ENCODE results near the gene YWHAB.

YWHAB gene

GRCh38 chr20:44941120-44941691 is 55.7 kb downstream of the YWHAB start:
- Histone ChIP-seq H3K27ac (ENCODE audit: low read depth, low read length) (no peak overlapping the region), H3K4me1 (ENCODE audit: insufficient read depth, low read length) (no peaks in the 10 kb centered on the region), H3K9ac (ENCODE audit: low read depth, low read length) (no peak overlapping the region), H3K27me3 (ENCODE audit: insufficient read depth, low read length) (no peaks in the 10 kb centered on the region), H3K9me3 (ENCODE audit: insufficient read depth, low read depth, low read length) (no peaks in the 10 kb centered on the region), H3K36me3 (ENCODE audit: insufficient read depth, low read length) (peaks cover 89% of the 10 kb centered on the region), H3K4me3 (ENCODE audit: low read length) (no peak overlapping the region)
- 94% methylated on average over 7 of the region's 7 CpGs for WGBS

- H3K4me1 ChIP-seq (ENCODE audit: insufficient read depth, low read length): no peaks in the 10 kb centered on the region
- H3K27me3 ChIP-seq (ENCODE audit: insufficient read depth, low read length): no peaks in the 10 kb centered on the region
- H3K27ac ChIP-seq (ENCODE audit: low read depth, low read length): no peak overlapping the region
- no peak overlapping the region for H3K9ac ChIP-seq (ENCODE audit: low read depth, low read length)
- WGBS: 90% methylated on average over 4 of the region's 4 CpGs
- H3K4me3 ChIP-seq (ENCODE audit: low read length): no peak overlapping the region
- H3K9me3 ChIP-seq (ENCODE audit: insufficient read depth, low read depth, low read length): no peaks in the 10 kb centered on the region
- peaks cover 90% of the 10 kb centered on the region for H3K36me3 ChIP-seq (ENCODE audit: insufficient read depth, low read length)
Observed at GRCh38 chr20:44942264-44942973, 56.9 kb downstream of the YWHAB start.

GRCh38 chr20:44943828-44944227 is 58.3 kb downstream of the YWHAB start:
- Histone ChIP-seq H3K9me3 (ENCODE audit: insufficient read depth, low read depth, low read length) (no peaks in the 10 kb centered on the region), H3K27me3 (ENCODE audit: insufficient read depth, low read length) (no peaks in the 10 kb centered on the region), H3K4me3 (ENCODE audit: low read length) (no peak overlapping the region), H3K27ac (ENCODE audit: low read depth, low read length) (no peak overlapping the region), H3K9ac (ENCODE audit: low read depth, low read length) (no peak overlapping the region), H3K4me1 (ENCODE audit: insufficient read depth, low read length) (no peaks in the 10 kb centered on the region), H3K36me3 (ENCODE audit: insufficient read depth, low read length) (peaks cover 90% of the 10 kb centered on the region)
- 95% methylated on average over 3 of the region's 4 CpGs for WGBS

- H3K36me3 ChIP-seq (ENCODE audit: insufficient read depth, low read length): peaks cover 93% of the 10 kb centered on the region
- H3K27ac ChIP-seq (ENCODE audit: low read depth, low read length): no peak overlapping the region
- no peaks in the 10 kb centered on the region for H3K27me3 ChIP-seq (ENCODE audit: insufficient read depth, low read length)
- no peak overlapping the region for H3K4me3 ChIP-seq (ENCODE audit: low read length)
- H3K9me3 ChIP-seq (ENCODE audit: insufficient read depth, low read depth, low read length): no peaks in the 10 kb centered on the region
- WGBS: 93% methylated on average over 6 of the region's 6 CpGs
- H3K9ac ChIP-seq (ENCODE audit: low read depth, low read length): no peak overlapping the region
- H3K4me1 ChIP-seq (ENCODE audit: insufficient read depth, low read length): no peaks in the 10 kb centered on the region
Observed at GRCh38 chr20:44945261-44945660, 59.8 kb downstream of the YWHAB start.

- H3K4me1 ChIP-seq (ENCODE audit: insufficient read depth, low read length): no peaks in the 10 kb centered on the region
- H3K4me3 ChIP-seq (ENCODE audit: low read length): no peak overlapping the region
- no peak overlapping the region for H3K9ac ChIP-seq (ENCODE audit: low read depth, low read length)
- no peaks in the 10 kb centered on the region for H3K27me3 ChIP-seq (ENCODE audit: insufficient read depth, low read length)
- no peak overlapping the region for H3K27ac ChIP-seq (ENCODE audit: low read depth, low read length)
- peaks cover 97% of the 10 kb centered on the region for H3K36me3 ChIP-seq (ENCODE audit: insufficient read depth, low read length)
- 93% methylated on average over 2 of the region's 2 CpGs for WGBS
- no peaks in the 10 kb centered on the region for H3K9me3 ChIP-seq (ENCODE audit: insufficient read depth, low read depth, low read length)
Observed at GRCh38 chr20:44946271-44946852, 60.9 kb downstream of the YWHAB start.

GRCh38 chr20:44948107-44948506 is 62.6 kb downstream of the YWHAB start:
- Histone ChIP-seq H3K4me1 (ENCODE audit: insufficient read depth, low read length) (no peaks in the 10 kb centered on the region), H3K4me3 (ENCODE audit: low read length) (no peak overlapping the region), H3K9ac (ENCODE audit: low read depth, low read length) (no peak overlapping the region), H3K36me3 (ENCODE audit: insufficient read depth, low read length) (peaks cover 99% of the 10 kb centered on the region), H3K27me3 (ENCODE audit: insufficient read depth, low read length) (no peaks in the 10 kb centered on the region), H3K27ac (ENCODE audit: low read depth, low read length) (no peak overlapping the region), H3K9me3 (ENCODE audit: insufficient read depth, low read depth, low read length) (no peaks in the 10 kb centered on the region)
- 95% methylated on average over 5 of the region's 5 CpGs for WGBS

- 92% methylated on average over 2 of the region's 2 CpGs for WGBS
- H3K27me3 ChIP-seq (ENCODE audit: insufficient read depth, low read length): no peaks in the 10 kb centered on the region
- peaks cover 99% of the 10 kb centered on the region for H3K36me3 ChIP-seq (ENCODE audit: insufficient read depth, low read length)
- H3K4me3 ChIP-seq (ENCODE audit: low read length): no peak overlapping the region
- no peak overlapping the region for H3K9ac ChIP-seq (ENCODE audit: low read depth, low read length)
- no peak overlapping the region for H3K27ac ChIP-seq (ENCODE audit: low read depth, low read length)
- H3K4me1 ChIP-seq (ENCODE audit: insufficient read depth, low read length): no peaks in the 10 kb centered on the region
- no peaks in the 10 kb centered on the region for H3K9me3 ChIP-seq (ENCODE audit: insufficient read depth, low read depth, low read length)
Observed at GRCh38 chr20:44948513-44948912, 63.0 kb downstream of the YWHAB start.

GRCh38 chr20:44950368-44950767 is 64.9 kb downstream of the YWHAB start:
- H3K36me3 ChIP-seq (ENCODE audit: insufficient read depth, low read length): peaks cover 99% of the 10 kb centered on the region
- H3K4me3 ChIP-seq (ENCODE audit: low read length): no peak overlapping the region
- H3K4me1 ChIP-seq (ENCODE audit: insufficient read depth, low read length): no peaks in the 10 kb centered on the region
- WGBS: 95% methylated on average over 1 of the region's 1 CpG
- no peaks in the 10 kb centered on the region for H3K27me3 ChIP-seq (ENCODE audit: insufficient read depth, low read length)
- no peaks in the 10 kb centered on the region for H3K9me3 ChIP-seq (ENCODE audit: insufficient read depth, low read depth, low read length)
- no peak overlapping the region for H3K27ac ChIP-seq (ENCODE audit: low read depth, low read length)
- no peak overlapping the region for H3K9ac ChIP-seq (ENCODE audit: low read depth, low read length)

- H3K9me3 ChIP-seq (ENCODE audit: insufficient read depth, low read depth, low read length): no peaks in the 10 kb centered on the region
- peaks cover 90% of the 10 kb centered on the region for H3K36me3 ChIP-seq (ENCODE audit: insufficient read depth, low read length)
- H3K27ac ChIP-seq (ENCODE audit: low read depth, low read length): no peak overlapping the region
- H3K27me3 ChIP-seq (ENCODE audit: insufficient read depth, low read length): no peaks in the 10 kb centered on the region
- H3K4me3 ChIP-seq (ENCODE audit: low read length): no peak overlapping the region
- WGBS: 90% methylated on average over 1 of the region's 1 CpG
- no peaks in the 10 kb centered on the region for H3K4me1 ChIP-seq (ENCODE audit: insufficient read depth, low read length)
- no peak overlapping the region for H3K9ac ChIP-seq (ENCODE audit: low read depth, low read length)
Observed at GRCh38 chr20:44952731-44953130, 67.2 kb downstream of the YWHAB start.

GRCh38 chr20:44954211-44954610 is 68.7 kb downstream of the YWHAB start:
- H3K36me3 ChIP-seq (ENCODE audit: insufficient read depth, low read length): peaks cover 81% of the 10 kb centered on the region
- peaks cover 5% of the 10 kb centered on the region; the same call in 1 of the 2 replicates for H3K4me1 ChIP-seq (ENCODE audit: insufficient read depth, low read length)

GRCh38 chr20:44955270-44955669 is 69.8 kb downstream of the YWHAB start:
- H3K36me3 ChIP-seq (ENCODE audit: insufficient read depth, low read length): peaks cover 70% of the 10 kb centered on the region
- no peak overlapping the region for H3K27ac ChIP-seq (ENCODE audit: low read depth, low read length)
- no peaks in the 10 kb centered on the region for H3K9me3 ChIP-seq (ENCODE audit: insufficient read depth, low read depth, low read length)
- no peak overlapping the region for H3K4me3 ChIP-seq (ENCODE audit: low read length)
- peaks cover 8% of the 10 kb centered on the region; the same call in 1 of the 2 replicates for H3K4me1 ChIP-seq (ENCODE audit: insufficient read depth, low read length)
- no peaks in the 10 kb centered on the region for H3K27me3 ChIP-seq (ENCODE audit: insufficient read depth, low read length)
- H3K9ac ChIP-seq (ENCODE audit: low read depth, low read length): no peak overlapping the region
- 92% methylated on average over 4 of the region's 4 CpGs for WGBS

More at GRCh38 chr20:44954211-44954610, 68.7 kb downstream of the YWHAB start:
- no peak overlapping the region for H3K9ac ChIP-seq (ENCODE audit: low read depth, low read length)
- 97% methylated on average over 5 of the region's 5 CpGs for WGBS
- no peak overlapping the region for H3K27ac ChIP-seq (ENCODE audit: low read depth, low read length)
- H3K4me3 ChIP-seq (ENCODE audit: low read length): no peak overlapping the region
- no peaks in the 10 kb centered on the region for H3K9me3 ChIP-seq (ENCODE audit: insufficient read depth, low read depth, low read length)
- H3K27me3 ChIP-seq (ENCODE audit: insufficient read depth, low read length): no peaks in the 10 kb centered on the region
